HCT116 (cell line): Measurements from ENCODE around the gene PLEKHM1. TPM values are rescaled to one million over a fixed set of nuclear protein-coding genes. Genes with fewer than 3 reads are reported as not detected.
A peak's percentile ranks its signal among the peaks of the same experiment; 100 is the strongest.
"Not testable (repeated sequence)": the region's sequence is repeated elsewhere in the genome, so short reads cannot be mapped to it uniquely, and the experiment has no call there.

ENCODE experiments used
- ATAC-seq: fragments of 200-7000 bp; cut with Tn5 transposase; 2 replicates; pipeline ENCODE4 v1.9.1; 2020; ENCODE audit warnings: mild to moderate bottlenecking, moderate library complexity
- BruUV-seq: library from RNA; stranded (reverse); fragments of 400-500 nt; replicated peaks from 2 replicates; lab custom pipeline; 2021; lab: Mats Ljungman, UMichigan
- CTCF ChIA-PET: fragments of 300-600 bp; sonication (Branson Sonifier 250); formaldehyde crosslinking; loops from one replicate; lab custom pipeline; 2021; ENCODE audit warnings: antibody characterized with exemption; lab: Charles Lee
- POLR2A ChIA-PET: fragments of 300-600, 350-600 bp; sonication (Branson Sonifier 250); formaldehyde crosslinking; loops from one replicate; lab custom pipeline; 2021; ENCODE audit warnings: antibody characterized with exemption; lab: Charles Lee
- RAD21 ChIA-PET, 2 experiments: fragments of 300-600 bp; sonication (Branson Sonifier 250); formaldehyde crosslinking; loops; one replicate each; lab custom pipeline; 2023; ENCODE audit warnings: low total read pairs in 2 of 2; ENCODE audit not compliant: uncharacterized antibody in 2 of 2, unreplicated experiment in 2 of 2, low non-redundant PET in 1 of 2; lab: Charles Lee
- DNase-seq: peaks from one replicate; pipeline ENCODE4 v3.0.0-alpha.2; 2010; ENCODE audit warnings: low read depth, low spot score
- H2AFZ ChIP-seq: fragments of 200-600 bp; shearing (Covaris generic), sonication (generic); 2 replicates; pipeline ENCODE4 v1.6.1; 2017; ENCODE audit warnings: low read depth, mixed run types, mixed read lengths, antibody characterized with exemption, low read length; ENCODE audit not compliant: poor library complexity, severe bottlenecking
- H3K27ac ChIP-seq: 2 replicates; pipeline ENCODE4 v1.5.1; 2012; ENCODE audit warnings: low read depth, low read length
- H3K27me3 ChIP-seq: fragments of 200-600 bp; sonication (generic); 2 replicates; pipeline ENCODE4 v1.6.1; 2016; ENCODE audit warnings: mixed run types, low read length, mixed read lengths; ENCODE audit not compliant: insufficient read depth
- H3K36me3 ChIP-seq, 2 experiments: fragments of 200-500 bp in 1 of 2; fragments of 200-600 bp in 1 of 2; sonication (Bioruptor generic) in 1 of 2; sonication (generic) in 1 of 2; 2 replicates each; pipeline versions ENCODE4 v1.5.1 to v1.6.1; 2014 to 2016; ENCODE audit warnings: low read length in 2 of 2, inconsistent platforms in 1 of 2, mixed read lengths in 1 of 2, mixed run types in 1 of 2; ENCODE audit not compliant: insufficient read depth in 2 of 2, control insufficient read depth in 1 of 2
- H3K4me1 ChIP-seq, 2 experiments: fragments of 200-600 bp in 1 of 2; sonication (generic) in 1 of 2; 2 replicates each; pipeline versions ENCODE4 v1.5.1 to v1.6.1; 2012 to 2017; ENCODE audit warnings: low read length in 2 of 2, inconsistent platforms in 1 of 2, mild to moderate bottlenecking in 1 of 2, mixed read lengths in 1 of 2, mixed run types in 1 of 2, moderate library complexity in 1 of 2; ENCODE audit not compliant: insufficient read depth in 2 of 2, control insufficient read depth in 1 of 2
- H3K4me2 ChIP-seq: fragments of 200-600 bp; sonication (generic); 2 replicates; pipeline ENCODE4 v1.6.1; 2017; ENCODE audit warnings: mixed run types, low read length, mixed read lengths
- H3K4me3 ChIP-seq, 2 experiments: fragments of 200-600 bp in 1 of 2; sonication (generic) in 1 of 2; replicated peaks in 1 of 2; 2 replicates each; pipeline ENCODE4 v1.5.1; 2011 to 2016; ENCODE audit warnings: low read length in 2 of 2, control low read depth in 1 of 2, low read depth in 1 of 2, mild to moderate bottlenecking in 1 of 2, mixed read lengths in 1 of 2, mixed run types in 1 of 2
- H3K79me2 ChIP-seq: fragments of 200-600 bp; sonication (generic); 2 replicates; pipeline ENCODE4 v1.6.1; 2017; ENCODE audit warnings: mild to moderate bottlenecking, mixed run types, low read length, moderate library complexity, mixed read lengths; ENCODE audit not compliant: insufficient read depth
- H3K9ac ChIP-seq: fragments of 200-600 bp; sonication (generic); 2 replicates; pipeline ENCODE4 v1.6.1; 2016; ENCODE audit warnings: low read length, mixed read lengths
- H3K9me2 ChIP-seq: fragments of 200-600 bp; sonication (generic), shearing (Covaris generic); 2 replicates; pipeline ENCODE4 v1.6.1; 2017; ENCODE audit warnings: mixed run types, mild to moderate bottlenecking, moderate library complexity; ENCODE audit not compliant: insufficient read depth
- H3K9me3 ChIP-seq, 2 experiments: fragments of 200-500 bp in 1 of 2; fragments of 200-600 bp in 1 of 2; sonication (Bioruptor generic) in 1 of 2; sonication (generic) in 1 of 2; 2 replicates each; pipeline ENCODE4 v1.6.1; 2014 to 2017; ENCODE audit warnings: low read length in 2 of 2, mixed read lengths in 2 of 2, inconsistent platforms in 1 of 2, low read depth in 1 of 2, mild to moderate bottlenecking in 1 of 2, mixed run types in 1 of 2, moderate library complexity in 1 of 2; ENCODE audit not compliant: control insufficient read depth in 1 of 2, insufficient read depth in 1 of 2
- H4K20me1 ChIP-seq: fragments of 200-600 bp; sonication (generic), shearing (Covaris generic); 2 replicates; pipeline ENCODE4 v1.6.1; 2017; ENCODE audit warnings: mixed run types, mild to moderate bottlenecking, moderate library complexity; ENCODE audit not compliant: insufficient read depth
- CEBPB ChIP-seq: IDR thresholded peaks from 2 replicates; pipeline ENCODE4 v1.6.1; 2012; ENCODE audit warnings: low read depth
- EZH2phosphoT487 ChIP-seq: fragments of 200-600 bp; IDR thresholded peaks from 2 replicates; pipeline ENCODE4 v1.6.1; 2018; ENCODE audit warnings: antibody characterized with exemption, borderline replicate concordance
- JUND ChIP-seq: IDR thresholded peaks from 2 replicates; pipeline ENCODE4 v1.6.1; 2012
- POLR2A ChIP-seq: IDR thresholded peaks from 2 replicates; pipeline ENCODE4 v1.7.0; 2011; ENCODE audit warnings: borderline replicate concordance; ENCODE audit not compliant: insufficient read depth, insufficient read length; ENCODE audit errors: extremely low read depth
- RAD21 ChIP-seq: IDR thresholded peaks from 2 replicates; pipeline ENCODE4 v1.6.1; 2012; ENCODE audit warnings: low read depth, mild to moderate bottlenecking
- SP1 ChIP-seq: IDR thresholded peaks from 2 replicates; pipeline ENCODE4 v1.6.1; 2012; ENCODE audit warnings: low read depth
- SRF ChIP-seq: IDR thresholded peaks from 2 replicates; pipeline ENCODE4 v1.6.1; 2012; ENCODE audit warnings: low read depth
- YY1 ChIP-seq: IDR thresholded peaks from 2 replicates; pipeline ENCODE4 v1.6.1; 2011; ENCODE audit warnings: low read length, low read depth, moderate library complexity, mild to moderate bottlenecking; ENCODE audit not compliant: insufficient replicate concordance; ENCODE audit errors: extremely low read depth
- ZFX ChIP-seq: fragments of 450-650 bp; IDR thresholded peaks from 2 replicates; pipeline ENCODE4 v1.6.1; 2017
- intact Hi-C: fragments of 100-400 bp; cut with micrococcal nuclease; formaldehyde crosslinking; loops from 2 replicates; pipeline ENCODE4 v1.10.0; 2022
- total RNA-seq: library from RNA; stranded (reverse); gene quantifications from one replicate; pipeline ENCODE4 v1.2.1, GENCODE V29; 2021; ENCODE audit not compliant: unreplicated experiment
- TF ChIP-seq, protein P1 (sequence below): IDR thresholded peaks from 2 replicates; pipeline ENCODE4 v1.6.1; 2012; ENCODE audit warnings: low read depth
- TF ChIP-seq, protein P2 (sequence below), 3 experiments: fragments of 200-600 bp in 1 of 3; sonication (generic) in 1 of 3; IDR thresholded peaks in 2 of 3; conservative IDR thresholded peaks in 1 of 3; 2 replicates each; pipeline ENCODE4 v1.5.1; 2012 to 2017; ENCODE audit warnings: low read depth in 2 of 3, low read length in 2 of 3, antibody characterized with exemption in 1 of 3, borderline replicate concordance in 1 of 3, control low read depth in 1 of 3, mild to moderate bottlenecking in 1 of 3, mixed read lengths in 1 of 3, mixed run types in 1 of 3, moderate library complexity in 1 of 3; ENCODE audit not compliant: insufficient read depth in 1 of 3
- TF ChIP-seq, protein P3 (sequence below): IDR thresholded peaks from 2 replicates; pipeline ENCODE4 v1.6.1; 2012

Gene PLEKHM1
- total RNA-seq, 1 experiment from 2014 or later: 32.8 TPM

DNA sequence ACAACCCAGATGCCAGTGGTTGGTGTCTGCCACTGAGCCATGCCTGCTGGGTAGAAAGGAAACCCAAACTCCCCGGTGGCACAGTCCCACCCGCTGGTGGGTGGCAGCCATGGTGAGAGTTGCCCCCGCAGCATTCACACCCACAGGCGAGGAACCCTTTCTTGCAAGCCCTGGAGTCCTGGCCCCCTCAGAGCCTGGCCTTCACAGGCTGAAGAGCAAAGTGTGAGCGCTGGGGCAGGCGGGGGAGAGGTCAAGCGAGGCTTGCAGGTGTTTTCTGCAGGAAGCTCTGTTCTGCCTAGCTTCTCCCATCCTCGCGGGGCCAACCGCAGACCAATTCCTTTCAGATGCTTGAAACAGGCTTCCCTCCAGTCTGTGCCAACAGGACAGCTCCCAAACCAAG lies 38.9 kb downstream of the PLEKHM1 start:
- H3K79me2 ChIP-seq, intact Hi-C loops, H3K4me2 ChIP-seq, DNase-seq, RAD21 ChIA-PET, H3K9me3 ChIP-seq, CTCF ChIA-PET, H3K27me3 ChIP-seq, H3K4me3 ChIP-seq, H3K27ac ChIP-seq, H3K4me1 ChIP-seq, POLR2A ChIA-PET, H2AFZ ChIP-seq, H3K9ac ChIP-seq, ATAC-seq, H4K20me1 ChIP-seq, H3K9me2 ChIP-seq, H3K36me3 ChIP-seq, BruUV-seq: not testable (repeated sequence)

DNA sequence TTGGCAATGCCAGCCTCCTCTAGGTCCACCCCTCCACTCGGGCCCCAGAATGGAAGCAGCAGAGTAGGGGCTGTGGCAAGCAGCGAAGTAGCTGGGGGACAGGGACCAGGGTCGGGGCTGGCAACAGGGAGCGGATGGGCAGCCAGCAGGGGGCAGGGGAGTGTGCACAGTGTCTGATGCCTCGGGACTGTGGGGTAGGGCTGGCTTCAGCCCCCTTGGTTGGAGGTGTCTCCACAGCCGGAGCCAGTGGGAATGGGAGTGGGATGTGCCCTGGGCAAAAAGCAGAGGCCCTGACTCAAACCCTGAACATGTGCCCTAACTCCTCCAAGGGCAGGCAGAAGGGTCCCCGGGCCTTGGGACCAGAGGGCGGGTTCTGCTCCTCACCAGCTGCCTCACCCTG lies 39.4 kb downstream of the PLEKHM1 start:
- peak; percentile 58; the same call in 1 of the 2 replicates for ATAC-seq
- ChIA-PET RAD21 (no interaction called here), CTCF (no interaction called here)

More for the DNA sequence above, 39.4 kb downstream of the PLEKHM1 start:
- Histone ChIP-seq H3K79me2 (no peaks in the 10 kb centered on the region), H3K4me2 (no peak overlapping the region), H3K9me3 (no peaks in the 10 kb centered on the region), H3K4me1 (peaks cover 0 to 2% of the 10 kb centered on the region in 2 experiments; a peak in 1 of 4 replicates), H3K4me3 (no peak overlapping the region), H2AFZ (no peak overlapping the region), H4K20me1 (no peaks in the 10 kb centered on the region), H3K27me3 (no peaks in the 10 kb centered on the region), H3K9ac (no peak overlapping the region), H3K36me3 (no peaks in the 10 kb centered on the region), H3K27ac (no peak overlapping the region), H3K9me2 (no peaks in the 10 kb centered on the region)
- no TSS peak for BruUV-seq
- POLR2A ChIA-PET: no interaction called here
- DNase-seq: no peak
- no peak for TF ChIP-seq JUND
- no peak for TF ChIP-seq SRF
- TF ChIP-seq CEBPB: no peak
- peak; percentile 35; the same call in 1 of the 2 replicates for TF ChIP-seq RAD21
- TF ChIP-seq EZH2phosphoT487: no peak
- TF ChIP-seq, protein P1, sequence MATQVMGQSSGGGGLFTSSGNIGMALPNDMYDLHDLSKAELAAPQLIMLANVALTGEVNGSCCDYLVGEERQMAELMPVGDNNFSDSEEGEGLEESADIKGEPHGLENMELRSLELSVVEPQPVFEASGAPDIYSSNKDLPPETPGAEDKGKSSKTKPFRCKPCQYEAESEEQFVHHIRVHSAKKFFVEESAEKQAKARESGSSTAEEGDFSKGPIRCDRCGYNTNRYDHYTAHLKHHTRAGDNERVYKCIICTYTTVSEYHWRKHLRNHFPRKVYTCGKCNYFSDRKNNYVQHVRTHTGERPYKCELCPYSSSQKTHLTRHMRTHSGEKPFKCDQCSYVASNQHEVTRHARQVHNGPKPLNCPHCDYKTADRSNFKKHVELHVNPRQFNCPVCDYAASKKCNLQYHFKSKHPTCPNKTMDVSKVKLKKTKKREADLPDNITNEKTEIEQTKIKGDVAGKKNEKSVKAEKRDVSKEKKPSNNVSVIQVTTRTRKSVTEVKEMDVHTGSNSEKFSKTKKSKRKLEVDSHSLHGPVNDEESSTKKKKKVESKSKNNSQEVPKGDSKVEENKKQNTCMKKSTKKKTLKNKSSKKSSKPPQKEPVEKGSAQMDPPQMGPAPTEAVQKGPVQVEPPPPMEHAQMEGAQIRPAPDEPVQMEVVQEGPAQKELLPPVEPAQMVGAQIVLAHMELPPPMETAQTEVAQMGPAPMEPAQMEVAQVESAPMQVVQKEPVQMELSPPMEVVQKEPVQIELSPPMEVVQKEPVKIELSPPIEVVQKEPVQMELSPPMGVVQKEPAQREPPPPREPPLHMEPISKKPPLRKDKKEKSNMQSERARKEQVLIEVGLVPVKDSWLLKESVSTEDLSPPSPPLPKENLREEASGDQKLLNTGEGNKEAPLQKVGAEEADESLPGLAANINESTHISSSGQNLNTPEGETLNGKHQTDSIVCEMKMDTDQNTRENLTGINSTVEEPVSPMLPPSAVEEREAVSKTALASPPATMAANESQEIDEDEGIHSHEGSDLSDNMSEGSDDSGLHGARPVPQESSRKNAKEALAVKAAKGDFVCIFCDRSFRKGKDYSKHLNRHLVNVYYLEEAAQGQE: no peak
- TF ChIP-seq POLR2A: no peak
- no peak for TF ChIP-seq ZFX
- TF ChIP-seq, protein P2, sequence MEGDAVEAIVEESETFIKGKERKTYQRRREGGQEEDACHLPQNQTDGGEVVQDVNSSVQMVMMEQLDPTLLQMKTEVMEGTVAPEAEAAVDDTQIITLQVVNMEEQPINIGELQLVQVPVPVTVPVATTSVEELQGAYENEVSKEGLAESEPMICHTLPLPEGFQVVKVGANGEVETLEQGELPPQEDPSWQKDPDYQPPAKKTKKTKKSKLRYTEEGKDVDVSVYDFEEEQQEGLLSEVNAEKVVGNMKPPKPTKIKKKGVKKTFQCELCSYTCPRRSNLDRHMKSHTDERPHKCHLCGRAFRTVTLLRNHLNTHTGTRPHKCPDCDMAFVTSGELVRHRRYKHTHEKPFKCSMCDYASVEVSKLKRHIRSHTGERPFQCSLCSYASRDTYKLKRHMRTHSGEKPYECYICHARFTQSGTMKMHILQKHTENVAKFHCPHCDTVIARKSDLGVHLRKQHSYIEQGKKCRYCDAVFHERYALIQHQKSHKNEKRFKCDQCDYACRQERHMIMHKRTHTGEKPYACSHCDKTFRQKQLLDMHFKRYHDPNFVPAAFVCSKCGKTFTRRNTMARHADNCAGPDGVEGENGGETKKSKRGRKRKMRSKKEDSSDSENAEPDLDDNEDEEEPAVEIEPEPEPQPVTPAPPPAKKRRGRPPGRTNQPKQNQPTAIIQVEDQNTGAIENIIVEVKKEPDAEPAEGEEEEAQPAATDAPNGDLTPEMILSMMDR (IDR thresholded peaks at IDR 0.05 in 2 of 3, conservative IDR thresholded peaks at IDR 0.05 in 1 of 3; ENCODE audit: borderline replicate concordance in 1 of 3, insufficient read depth in 1 of 3, low read depth in 2 of 3, low read length in 2 of 3): peak; percentile 16 to 45 (median 20); a peak in 1 of 6 replicates
- TF ChIP-seq YY1: no peak
- no peak for TF ChIP-seq SP1
- TF ChIP-seq, protein P3, sequence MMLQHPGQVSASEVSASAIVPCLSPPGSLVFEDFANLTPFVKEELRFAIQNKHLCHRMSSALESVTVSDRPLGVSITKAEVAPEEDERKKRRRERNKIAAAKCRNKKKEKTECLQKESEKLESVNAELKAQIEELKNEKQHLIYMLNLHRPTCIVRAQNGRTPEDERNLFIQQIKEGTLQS: no peak
- intact Hi-C loops: no loop called here
